OCI-LY3 (cell line): ENCODE data around the gene AGBL4.

Experiments
- CTCF ChIP-seq: fragments of 200-600, 300-600 bp; sonication (generic); IDR thresholded peaks from 2 replicates; pipeline ENCODE4 v1.5.1; 2014; ENCODE audit warnings: antibody characterized with exemption, low read length, low read depth
- EZH2phosphoT487 ChIP-seq: fragments of 200-600 bp; shearing (Covaris generic); IDR thresholded peaks from 2 replicates; pipeline ENCODE4 v1.6.1; 2018; ENCODE audit warnings: antibody characterized with exemption, mixed run types, low read depth

GRCh38 chr1:48932366-48932765 lies 1091.4 kb downstream of the AGBL4 start:
- TF ChIP-seq CTCF = no peak
- no peak for TF ChIP-seq EZH2phosphoT487
